MM.1S (cell line): ENCODE results near the gene COG5.

Source experiments
- DNase-seq: peaks from one replicate; pipeline ENCODE4 v3.0.0-alpha.2; 2015
- H2AFZ ChIP-seq: fragments of 300-600 bp; sonication (generic); 2 replicates; pipeline ENCODE4 v1.6.0; 2016; ENCODE audit warnings: antibody characterized with exemption, low read length
- H3F3A ChIP-seq: fragments of 300-600 bp; sonication (generic); 2 replicates; pipeline ENCODE4 v1.6.1; 2016; ENCODE audit warnings: mild to moderate bottlenecking, antibody characterized with exemption, low read length, moderate library complexity, mixed read lengths; ENCODE audit not compliant: insufficient read depth
- H3K27ac ChIP-seq: fragments of 300-600 bp; sonication (generic); 2 replicates; pipeline ENCODE4 v1.5.1; 2016; ENCODE audit warnings: mild to moderate bottlenecking, low read length
- H3K27me3 ChIP-seq: fragments of 300-600 bp; sonication (generic); replicated peaks from 2 replicates; pipeline ENCODE4 v1.6.0; 2016; ENCODE audit warnings: low read length; ENCODE audit not compliant: insufficient read depth
- H3K36me3 ChIP-seq: fragments of 300-600 bp; sonication (generic); replicated peaks from 2 replicates; pipeline ENCODE4 v1.6.1; 2016; ENCODE audit warnings: mild to moderate bottlenecking, low read length, mixed read lengths; ENCODE audit not compliant: insufficient read depth
- H3K4me1 ChIP-seq: fragments of 300-600 bp; sonication (generic); 2 replicates; pipeline ENCODE4 v1.6.1; 2016; ENCODE audit warnings: low read length, mixed read lengths
- H3K4me2 ChIP-seq: fragments of 300-600 bp; sonication (generic); 2 replicates; pipeline ENCODE4 v1.6.0; 2016; ENCODE audit warnings: low read depth, low read length
- H3K4me3 ChIP-seq: fragments of 300-600 bp; sonication (generic); 2 replicates; pipeline ENCODE4 v1.5.1; 2016; ENCODE audit warnings: low read length, mixed read lengths
- H3K79me2 ChIP-seq: fragments of 300-600 bp; sonication (generic); 2 replicates; pipeline ENCODE4 v1.6.1; 2016; ENCODE audit warnings: mixed run types, low read length, mixed read lengths
- H3K9ac ChIP-seq: fragments of 300-600 bp; sonication (generic); 2 replicates; pipeline ENCODE4 v1.6.1; 2016; ENCODE audit warnings: low read length, mixed read lengths
- H3K9me2 ChIP-seq: fragments of 300-600 bp; sonication (generic); replicated peaks from 2 replicates; pipeline ENCODE4 v1.6.1; 2016; ENCODE audit warnings: mild to moderate bottlenecking, low read length, mixed read lengths; ENCODE audit not compliant: insufficient read depth
- H3K9me3 ChIP-seq: fragments of 300-600 bp; sonication (generic); replicated peaks from 2 replicates; pipeline ENCODE4 v1.6.1; 2016; ENCODE audit warnings: mild to moderate bottlenecking, low read length, mixed read lengths; ENCODE audit not compliant: insufficient read depth
- H4K20me1 ChIP-seq: fragments of 300-600 bp; sonication (generic); 2 replicates; pipeline ENCODE4 v1.6.1; 2016; ENCODE audit warnings: mild to moderate bottlenecking, low read length, moderate library complexity, mixed read lengths; ENCODE audit not compliant: insufficient read depth
- CTCF ChIP-seq: fragments of 300-600 bp; sonication (generic); IDR thresholded peaks from 2 replicates; pipeline ENCODE4 v1.5.1; 2016; ENCODE audit warnings: antibody characterized with exemption, low read length, mixed read lengths
- EZH2 ChIP-seq: fragments of 300-600 bp; sonication (generic); optimal IDR thresholded peaks from 2 replicates; pipeline ENCODE3; 2017; ENCODE audit warnings: low read depth, mild to moderate bottlenecking, antibody characterized with exemption, low read length, mixed read lengths
- EZH2phosphoT487 ChIP-seq: fragments of 300-600 bp; sonication (generic); IDR thresholded peaks from 2 replicates; pipeline ENCODE4 v1.6.1; 2018; ENCODE audit warnings: antibody characterized with exemption, low read length

The COG5 gene

GRCh38 chr7:107505362-107505761, 58.4 kb downstream of the COG5 start:
- H4K20me1 ChIP-seq, result no peaks in the 10 kb centered on the region
- no peak overlapping the region for H3K4me3 ChIP-seq
- DNase-seq, result peak; percentile 1
- H3K9ac ChIP-seq, result no peak overlapping the region
- no peaks in the 10 kb centered on the region for H3K9me3 ChIP-seq
- H3K4me2 ChIP-seq, result no peak overlapping the region
- TF ChIP-seq EZH2phosphoT487, result no peak
- TF ChIP-seq CTCF, result no peak
- TF ChIP-seq EZH2, result no peak
- no peaks in the 10 kb centered on the region for H3K9me2 ChIP-seq
- H3F3A ChIP-seq, result no peaks in the 10 kb centered on the region
- H3K79me2 ChIP-seq, result no peaks in the 10 kb centered on the region
- H3K27ac ChIP-seq, result no peak overlapping the region
- H3K4me1 ChIP-seq, result 0 out of 2 replicates have a peak, but pooled peaks cover 7% of the 10 kb centered on the region
- no peaks in the 10 kb centered on the region for H3K36me3 ChIP-seq
- H2AFZ ChIP-seq, result no peak overlapping the region
- H3K27me3 ChIP-seq, result no peaks in the 10 kb centered on the region

GRCh38 chr7:107503687-107504086, 60.0 kb downstream of the COG5 start:
- Histone ChIP-seq H3K4me1 (0 out of 2 replicates have a peak, but pooled peaks cover 7% of the 10 kb centered on the region), H3K9me3 (no peaks in the 10 kb centered on the region), H2AFZ (no peak overlapping the region), H3K79me2 (no peaks in the 10 kb centered on the region), H3K27ac (no peak overlapping the region), H3F3A (no peaks in the 10 kb centered on the region), H3K36me3 (no peaks in the 10 kb centered on the region), H3K9ac (no peak overlapping the region), H3K9me2 (no peaks in the 10 kb centered on the region), H3K4me3 (no peak overlapping the region), H3K4me2 (no peak overlapping the region), H3K27me3 (no peaks in the 10 kb centered on the region), H4K20me1 (no peaks in the 10 kb centered on the region)
- TF ChIP-seq EZH2 (no peak), EZH2phosphoT487 (no peak), CTCF (no peak)
- DNase-seq, result no peak

- Histone ChIP-seq H3K27me3 (no peaks in the 10 kb centered on the region), H3K9me3 (no peaks in the 10 kb centered on the region), H3F3A (no peaks in the 10 kb centered on the region), H3K79me2 (no peaks in the 10 kb centered on the region), H3K9ac (no peak overlapping the region), H4K20me1 (no peaks in the 10 kb centered on the region), H2AFZ (no peak overlapping the region), H3K36me3 (no peaks in the 10 kb centered on the region), H3K4me3 (no peak overlapping the region), H3K9me2 (no peaks in the 10 kb centered on the region), H3K4me1 (0 out of 2 replicates have a peak, but pooled peaks cover 7% of the 10 kb centered on the region), H3K4me2 (no peak overlapping the region), H3K27ac (no peak overlapping the region)
- DNase-seq, result no peak
- TF ChIP-seq CTCF (no peak), EZH2 (no peak), EZH2phosphoT487 (no peak)
Observed at GRCh38 chr7:107502797-107503196, 60.9 kb downstream of the COG5 start.
